Measurements from ENCODE around the gene KAT2B. TPM values are rescaled to one million over a fixed set of nuclear protein-coding genes. Genes with fewer than 3 reads are reported as not detected.
"Not testable (repeated sequence)": the region's sequence is repeated elsewhere in the genome, so short reads cannot be mapped to it uniquely, and the experiment has no call there.

The KAT2B gene
- polyA plus RNA-seq (ENCODE audit: insufficient read length in 3 of 3): 10 to 100 TPM; 23.2 to 28.1 (median 25.9) TPM

- peak in 1 of 3 donors; percentile 78 for DNase-seq (ENCODE audit: low read depth in 3 of 3, low spot score in 2 of 3)
These were observed at the start of gene KAT2B for GRCh38 chr3:20039765-20040547. KAT2B (plus strand) TSS chr3:20040446; CDS start chr3:20040478, 32 bp downstream.

DNA sequence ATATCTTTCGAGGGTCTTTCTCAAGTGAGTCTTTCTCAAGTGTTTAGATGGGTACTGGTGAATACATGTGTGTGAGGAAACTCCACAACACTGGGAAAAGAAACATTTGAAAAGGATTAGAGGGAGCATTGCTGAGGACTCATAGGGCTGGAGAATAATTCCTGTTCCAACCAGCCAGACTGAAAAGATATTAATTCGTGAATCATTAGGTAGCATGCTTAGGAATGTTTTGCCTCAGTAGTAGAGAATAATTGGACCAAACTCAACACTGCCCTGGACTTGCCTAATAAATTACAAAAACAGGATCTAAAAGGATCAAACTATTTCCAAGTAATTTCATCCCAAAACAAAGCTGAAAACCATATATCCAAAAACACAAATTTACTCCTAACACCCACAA lies 45.5 kb upstream of the KAT2B start:
- no peak for DNase-seq (ENCODE audit: low read depth in 3 of 3, low spot score in 2 of 3)

DNA sequence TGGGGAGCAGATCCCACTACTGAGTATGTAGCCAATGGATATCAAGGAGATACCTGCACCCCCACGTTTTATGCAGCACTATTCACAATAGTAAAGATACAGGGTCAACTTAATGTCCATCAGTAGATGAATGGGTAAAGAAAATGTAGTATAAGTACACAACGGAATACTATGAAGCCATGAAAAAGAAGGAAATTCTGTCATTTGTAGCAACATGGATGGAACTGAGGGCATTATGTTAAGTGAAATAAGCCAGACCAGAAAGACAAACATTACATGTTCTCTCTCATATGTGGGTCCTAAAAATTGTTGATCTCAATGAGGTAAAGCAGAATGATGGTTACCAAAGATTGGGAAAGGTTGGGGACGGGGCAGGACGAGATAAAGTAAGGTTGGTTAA lies 42.7 kb upstream of the KAT2B start:
- no peak for DNase-seq (ENCODE audit: low read depth in 3 of 3, low spot score in 2 of 3)

DNA sequence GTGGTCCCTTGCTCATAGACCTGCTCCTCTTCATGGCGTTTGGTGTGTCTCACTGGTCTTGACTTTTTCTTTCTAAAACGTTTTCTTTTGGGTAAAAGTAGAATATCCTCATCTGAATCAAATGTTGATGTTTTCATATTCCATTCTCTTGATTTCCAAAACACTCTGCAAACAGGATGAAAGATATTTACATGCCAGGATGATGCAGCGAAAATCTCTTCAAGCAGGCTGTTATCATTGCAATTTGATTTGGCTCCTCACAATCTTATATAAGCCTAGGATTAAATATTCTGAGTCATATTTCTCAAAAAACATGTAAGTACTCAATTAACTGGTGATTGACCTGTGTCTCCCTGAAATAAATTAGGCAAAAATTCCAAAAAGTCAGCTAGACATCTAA lies 38.3 kb upstream of the KAT2B start:
- no peak for DNase-seq (ENCODE audit: low read depth in 3 of 3, low spot score in 2 of 3)

DNA sequence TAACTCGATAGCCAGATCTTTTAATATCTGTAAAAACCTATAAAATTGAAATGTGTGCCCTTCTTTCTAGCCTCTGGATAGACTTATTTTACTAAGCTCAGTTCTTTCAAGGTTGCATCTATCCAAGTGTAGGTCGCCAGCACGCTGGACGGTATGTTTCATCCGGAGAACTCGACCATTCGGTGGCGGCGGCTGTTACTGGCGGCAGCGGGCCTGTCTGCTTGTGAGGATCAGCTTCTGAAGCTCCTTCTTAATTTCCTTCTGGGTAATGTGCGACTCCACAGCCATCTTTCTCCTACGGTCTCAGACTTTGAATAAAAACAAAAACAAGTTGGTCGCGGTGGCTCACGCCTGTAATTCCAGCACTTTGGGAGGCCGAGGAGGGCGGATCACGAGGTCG lies 32.3 kb upstream of the KAT2B start:
- DNase-seq (ENCODE audit: low read depth in 3 of 3, low spot score in 2 of 3): no peak

DNA sequence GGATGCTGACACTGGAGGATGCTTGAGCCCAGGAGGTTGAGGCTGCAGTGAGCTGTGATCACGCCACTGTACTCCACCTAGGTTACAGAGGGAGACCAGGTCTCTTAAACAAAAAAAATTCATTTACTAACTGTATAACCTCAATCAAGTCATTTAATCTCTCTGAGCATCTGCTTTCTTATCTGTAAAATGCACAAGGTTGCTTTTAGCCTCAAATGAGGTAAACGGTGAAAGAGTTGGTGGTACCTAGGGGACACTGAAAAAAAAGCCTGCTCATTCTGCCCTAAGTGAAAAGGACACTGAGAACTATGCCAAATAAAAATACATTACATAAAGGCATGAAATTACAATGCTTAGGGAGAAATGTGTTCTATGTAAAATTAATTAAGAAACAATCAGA lies 31.6 kb upstream of the KAT2B start:
- no peak for DNase-seq (ENCODE audit: low read depth in 3 of 3, low spot score in 2 of 3)

- no peak for DNase-seq (ENCODE audit: low read depth in 3 of 3, low spot score in 2 of 3)
These were observed 28.1 kb upstream of the KAT2B start, which contains the start of gene PP2D1 for GRCh38 chr3:20012164-20012563. PP2D1 (minus strand) TSS chr3:20012264; CDS start chr3:20012072, 192 bp downstream.

DNA sequence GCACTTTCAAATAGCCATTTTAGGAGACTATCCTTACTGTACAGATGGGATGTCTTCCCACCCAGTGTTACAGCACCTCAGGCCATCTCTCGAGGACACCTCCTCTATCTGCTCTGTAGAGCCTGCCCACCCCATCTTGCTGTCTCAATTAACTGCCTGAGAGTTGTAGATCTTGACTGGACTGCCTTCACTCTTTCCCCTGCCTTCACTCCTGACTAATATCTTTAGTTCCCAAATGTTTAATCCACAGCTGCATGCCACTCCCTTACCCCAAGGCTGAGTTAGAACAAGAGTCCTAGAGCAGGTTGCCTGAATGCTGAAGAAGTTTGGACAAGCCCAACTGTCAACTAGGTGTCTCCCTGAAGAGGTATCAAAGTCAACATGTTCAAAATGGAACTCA lies 26.9 kb upstream of the KAT2B start:
- no peak for DNase-seq (ENCODE audit: low read depth in 3 of 3, low spot score in 2 of 3)

- DNase-seq (ENCODE audit: low read depth in 3 of 3, low spot score in 2 of 3): no peak
These were observed 24.7 kb upstream of the KAT2B start for GRCh38 chr3:20015525-20015924.

DNA sequence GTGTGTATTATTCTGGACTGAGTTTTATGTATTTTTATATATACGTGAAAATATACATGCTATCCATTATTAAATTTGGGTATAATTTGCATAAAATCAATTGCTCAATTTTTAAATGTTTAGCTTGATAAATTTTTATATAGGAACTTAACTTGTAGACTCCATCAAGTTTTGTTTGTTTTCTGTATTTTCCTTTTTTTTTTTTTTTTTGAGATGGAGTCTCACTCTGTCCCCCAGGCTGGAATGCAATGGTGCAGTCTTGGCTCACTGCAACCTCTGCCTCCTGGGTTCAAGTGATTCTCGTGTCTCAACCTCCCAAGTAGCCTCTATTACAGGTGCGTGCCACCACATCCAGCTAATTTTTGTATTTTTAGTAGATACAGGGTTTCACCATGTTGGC lies 24.2 kb upstream of the KAT2B start:
- not testable (repeated sequence) for DNase-seq (ENCODE audit: low read depth in 3 of 3, low spot score in 2 of 3)

DNA sequence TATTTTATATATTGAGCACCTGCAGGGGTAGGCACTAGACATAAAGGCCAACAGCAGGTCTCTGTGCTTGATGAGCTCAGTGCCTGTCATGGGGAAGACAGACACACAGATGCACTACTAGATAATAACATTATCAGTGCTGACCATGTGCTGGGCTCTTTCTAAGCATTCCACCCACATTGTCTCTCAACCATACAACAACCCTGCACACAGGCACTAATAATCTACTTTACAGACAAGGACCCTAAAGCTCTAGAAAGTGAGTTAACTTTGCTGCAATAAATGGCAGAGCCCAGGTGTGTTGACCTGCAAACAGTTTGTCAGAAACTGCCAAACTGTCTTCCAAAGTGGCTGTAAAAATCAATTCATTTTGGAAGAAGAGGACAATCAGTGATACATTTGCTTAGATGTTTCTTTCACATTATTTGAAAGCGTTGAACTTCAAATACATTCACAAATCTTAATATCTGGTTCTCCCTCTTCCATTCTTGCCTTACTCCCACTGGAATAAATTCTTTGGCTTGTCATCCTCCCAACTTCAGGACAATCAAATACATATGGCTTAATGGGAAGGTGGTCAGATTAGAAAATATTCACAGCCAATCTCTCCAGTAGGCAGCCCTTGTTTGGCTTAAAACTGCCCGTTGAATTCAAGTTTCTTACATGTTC lies 17.2 kb upstream of the KAT2B start:
- DNase-seq (ENCODE audit: low read depth in 3 of 3, low spot score in 2 of 3): no peak

DNA sequence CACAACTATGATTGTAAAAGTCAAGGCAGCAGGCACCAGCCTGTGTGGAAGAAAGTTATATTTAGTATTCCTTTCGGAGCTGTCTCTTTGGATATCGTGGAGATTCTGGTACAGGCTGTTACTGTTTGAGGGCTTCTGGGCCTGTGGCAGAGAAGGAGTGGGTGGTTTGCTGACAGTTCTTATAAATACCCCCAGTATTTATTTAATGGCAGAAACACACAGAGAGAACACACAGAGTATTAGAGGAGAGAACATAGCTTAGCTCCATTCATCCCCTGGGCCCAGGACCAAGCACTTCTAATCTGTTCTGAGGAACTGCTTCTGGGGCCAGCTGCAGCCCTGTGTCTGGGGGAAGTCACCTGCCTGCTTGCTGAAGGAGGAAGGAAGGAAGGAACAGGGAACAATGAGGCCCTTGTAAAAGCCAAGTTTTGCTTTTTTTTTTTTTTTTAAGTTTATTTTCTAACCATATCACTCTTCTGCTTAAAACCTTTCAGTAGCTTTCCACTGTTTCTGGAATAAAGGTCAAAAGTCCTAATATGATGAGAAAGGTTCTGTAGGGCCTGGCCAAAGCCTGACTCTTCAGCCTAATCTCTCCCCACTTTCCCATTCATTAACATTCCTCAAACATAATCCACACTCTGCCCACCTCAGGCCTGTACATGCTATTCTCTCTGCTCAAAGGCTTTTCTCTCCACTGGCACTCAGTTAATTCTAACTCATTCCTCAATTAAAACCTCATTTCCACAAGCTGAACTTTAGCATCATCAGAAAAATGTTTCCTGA lies 16.4 kb upstream of the KAT2B start:
- no peak for DNase-seq (ENCODE audit: low read depth in 3 of 3, low spot score in 2 of 3)

GRCh38 chr3:20027136-20027535 lies 13.1 kb upstream of the KAT2B start:
- DNase-seq (ENCODE audit: low read depth in 3 of 3, low spot score in 2 of 3): no peak

DNA sequence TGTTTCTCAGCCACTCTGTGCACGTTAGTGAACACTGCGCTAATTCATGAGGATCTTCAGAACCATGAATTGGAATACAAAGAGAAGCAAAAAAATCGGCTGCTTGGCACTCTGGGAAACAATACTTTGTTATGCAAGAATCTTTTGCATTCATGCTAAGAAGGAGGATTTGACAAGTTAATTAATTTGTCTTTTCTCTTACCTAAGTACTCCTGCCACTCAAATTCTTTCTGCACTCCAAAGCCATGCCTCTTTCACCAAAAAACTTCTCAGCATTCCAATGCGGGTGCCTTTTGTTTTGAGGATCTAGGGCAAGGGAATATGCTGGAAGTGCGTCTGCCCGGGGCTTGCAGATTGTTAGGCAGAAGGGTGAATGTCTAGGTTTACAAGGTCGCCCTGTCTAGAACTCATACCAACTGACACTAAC lies 11.3 kb upstream of the KAT2B start:
- DNase-seq (ENCODE audit: low read depth in 3 of 3, low spot score in 2 of 3): no peak

DNA sequence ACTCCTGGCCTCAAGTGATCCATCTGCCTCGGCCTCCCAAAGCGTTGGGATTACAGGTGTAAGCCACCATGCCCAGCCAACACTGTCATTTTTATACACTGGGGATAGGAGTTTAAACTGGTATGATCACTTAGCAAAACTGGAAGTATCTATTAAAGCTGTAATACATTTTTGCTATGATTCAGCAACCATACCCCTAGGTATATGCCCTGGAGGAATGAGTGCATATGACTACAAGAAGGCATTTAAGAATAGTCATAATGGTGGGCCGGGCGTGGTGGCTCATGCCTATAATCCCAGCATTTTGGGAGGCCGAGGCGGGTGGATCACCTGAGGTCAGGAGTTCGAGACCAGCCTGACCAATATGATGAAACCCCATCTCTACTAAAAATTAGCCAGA lies 8.3 kb upstream of the KAT2B start:
- not testable (repeated sequence) for DNase-seq (ENCODE audit: low read depth in 3 of 3, low spot score in 2 of 3)

DNA sequence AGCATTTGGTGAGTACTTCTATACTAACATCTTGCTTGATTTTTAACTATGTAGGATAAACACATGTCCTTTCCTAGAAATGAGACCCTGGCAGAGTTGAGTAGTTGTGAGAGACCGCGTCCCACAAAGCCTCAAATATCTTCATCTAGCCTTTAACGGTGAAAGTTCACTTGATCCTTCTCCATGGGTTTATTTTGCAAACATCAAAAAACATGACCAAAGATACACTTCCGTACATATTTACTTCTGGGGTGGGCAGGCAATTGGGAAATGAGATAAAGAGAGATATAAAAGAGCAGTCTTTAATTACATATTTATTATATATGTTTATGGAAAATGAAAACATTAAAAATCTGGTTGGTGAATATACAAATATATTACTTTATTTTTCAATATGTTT lies 5.2 kb upstream of the KAT2B start:
- DNase-seq (ENCODE audit: low read depth in 3 of 3, low spot score in 2 of 3): no peak

DNA sequence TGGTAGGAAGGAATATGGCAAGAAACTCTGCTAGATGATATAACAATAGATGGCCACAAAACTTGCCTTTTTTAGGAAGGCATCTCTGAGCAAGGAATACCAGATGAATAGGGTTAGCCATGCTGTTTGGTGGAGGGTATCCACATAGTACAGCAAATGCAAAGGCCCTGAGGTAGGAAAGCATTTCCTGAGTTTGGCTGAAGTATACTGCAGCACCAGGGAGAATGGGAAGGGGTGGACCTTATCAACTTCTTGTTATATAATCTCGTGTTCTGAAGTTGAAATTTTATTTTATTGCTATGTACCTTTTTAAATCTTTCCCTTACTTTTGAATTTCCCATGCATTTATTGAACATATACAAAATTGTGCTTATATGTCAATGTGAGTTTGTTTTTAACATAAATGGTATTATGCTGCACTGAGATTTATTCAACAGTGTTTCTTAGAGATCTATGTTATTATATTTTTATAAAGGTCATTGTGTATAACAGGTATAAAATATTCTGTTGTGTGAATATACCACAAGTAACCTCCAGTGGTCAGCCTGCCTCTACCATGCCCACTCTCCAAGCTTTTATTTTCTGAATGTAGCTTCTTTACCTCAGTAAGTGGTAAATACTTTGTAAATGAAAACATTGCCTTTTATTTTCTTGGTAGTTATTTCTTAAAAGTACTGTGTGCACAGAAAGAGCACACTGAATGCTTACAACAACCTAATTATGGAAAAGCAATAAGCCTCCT lies 2.8 kb upstream of the KAT2B start:
- DNase-seq (ENCODE audit: low read depth in 3 of 3, low spot score in 2 of 3): no peak

- DNase-seq (ENCODE audit: low read depth in 3 of 3, low spot score in 2 of 3): no peak
These were observed 1.4 kb upstream of the KAT2B start for GRCh38 chr3:20038699-20039465.

DNA sequence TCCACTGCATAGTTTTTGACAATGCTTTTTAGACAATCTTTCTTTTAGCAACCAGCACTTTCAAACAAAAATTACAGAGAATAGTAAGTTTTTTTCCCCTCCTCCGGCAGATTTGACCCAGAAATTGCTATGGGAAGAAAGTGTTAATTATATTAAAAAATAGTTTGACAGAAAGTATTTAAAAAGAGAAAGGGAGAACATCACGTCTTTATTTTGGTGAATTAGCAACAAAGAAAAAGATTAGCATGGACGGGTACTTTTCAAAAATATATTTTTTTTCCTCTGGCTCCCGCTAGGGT lies 831 bp upstream of the KAT2B start:
- no peak for DNase-seq (ENCODE audit: low read depth in 3 of 3, low spot score in 2 of 3)

- DNase-seq (ENCODE audit: low read depth in 3 of 3, low spot score in 2 of 3): no peak
These were observed 426 bp downstream of the KAT2B start for GRCh38 chr3:20040548-20041196.
